ENCODE results near the gene C6orf52.

C6orf52 gene

DNA sequence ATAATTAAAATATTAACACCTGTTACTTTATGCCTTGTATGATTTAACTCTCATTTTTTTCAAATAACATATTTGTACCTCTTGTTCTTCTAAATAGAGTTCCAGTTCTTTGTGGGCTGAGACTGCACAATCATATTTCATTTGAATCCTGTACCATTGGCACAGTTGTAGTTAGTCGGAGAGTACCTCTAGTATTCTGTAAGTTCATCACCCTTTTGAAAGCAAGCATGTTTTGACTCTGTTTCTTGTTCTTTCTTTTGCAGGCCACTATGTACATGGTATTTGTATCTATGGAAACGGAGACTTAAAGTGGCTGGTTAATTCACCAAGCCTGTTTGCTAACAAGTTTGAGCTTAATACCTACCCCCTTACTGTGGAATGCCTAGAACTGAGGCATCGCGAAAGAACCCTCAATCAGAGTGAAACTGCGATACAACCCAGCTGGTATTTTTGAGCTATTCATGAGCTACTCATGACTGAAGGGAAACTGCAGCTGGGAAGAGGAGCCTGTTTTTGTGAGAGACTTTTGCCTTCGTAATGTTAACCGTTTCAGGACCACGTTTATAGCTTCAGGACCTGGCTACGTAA lies 68.2 kb downstream of the C6orf52 start:
- TF ChIP-seq CTCF (IDR thresholded peaks at IDR 0.05), result no peak

- TF ChIP-seq CTCF (IDR thresholded peaks at IDR 0.05), result no peak
Observed at GRCh38 chr6:10624836-10625235, 69.6 kb downstream of the C6orf52 start.

- no peak for TF ChIP-seq CTCF (IDR thresholded peaks at IDR 0.05)
Observed at GRCh38 chr6:10621847-10622246, 72.6 kb downstream of the C6orf52 start.
